ENCODE measurements around the gene CYB561D2.

CYB561D2 gene

DNA sequence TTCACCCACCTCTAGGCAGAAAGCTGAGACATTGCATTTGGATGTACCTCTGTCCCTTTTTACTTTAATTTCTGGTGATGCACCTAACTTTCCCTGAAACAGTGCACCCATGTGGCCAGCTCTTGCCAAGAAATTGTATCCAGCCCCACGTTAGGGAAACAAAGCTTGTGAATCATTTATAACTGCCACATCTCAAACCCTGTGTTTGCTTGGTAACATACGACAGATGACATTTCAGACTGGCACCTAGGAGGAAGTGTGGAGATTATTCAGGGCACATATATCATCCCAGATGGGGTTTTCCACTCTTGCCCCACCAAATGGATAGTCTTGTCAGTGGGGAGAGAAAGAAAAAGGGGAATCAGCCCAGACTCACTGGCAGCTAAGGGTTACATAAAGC lies 2.1 kb downstream of the CYB561D2 start:
- TF ChIP-seq TSHZ2 (CRISPR knock-in tag; IDR thresholded peaks at IDR 0.05) (no peak), TOX (CRISPR knock-in tag; IDR thresholded peaks at IDR 0.05; ENCODE audit: borderline replicate concordance) (no peak)
- ATAC-seq, result no peak

GRCh38 chr3:50353245-50354004 lies 2.8 kb downstream of the CYB561D2 start:
- no peak for TF ChIP-seq TCF4 (CRISPR knock-in tag; IDR thresholded peaks at IDR 0.05; ENCODE audit: borderline replicate concordance)
- no peak for TF ChIP-seq TSHZ2 (CRISPR knock-in tag; IDR thresholded peaks at IDR 0.05)
- ATAC-seq, result no peak

- TF ChIP-seq ISL1 (CRISPR knock-in tag; IDR thresholded peaks at IDR 0.05), result no peak
- TF ChIP-seq TCF4 (CRISPR knock-in tag; IDR thresholded peaks at IDR 0.05; ENCODE audit: borderline replicate concordance), result no peak
- no peak for TF ChIP-seq TSHZ2 (CRISPR knock-in tag; IDR thresholded peaks at IDR 0.05)
- no peak for TF ChIP-seq CSDC2 (CRISPR knock-in tag; IDR thresholded peaks at IDR 0.05)
- TF ChIP-seq, protein P1, sequence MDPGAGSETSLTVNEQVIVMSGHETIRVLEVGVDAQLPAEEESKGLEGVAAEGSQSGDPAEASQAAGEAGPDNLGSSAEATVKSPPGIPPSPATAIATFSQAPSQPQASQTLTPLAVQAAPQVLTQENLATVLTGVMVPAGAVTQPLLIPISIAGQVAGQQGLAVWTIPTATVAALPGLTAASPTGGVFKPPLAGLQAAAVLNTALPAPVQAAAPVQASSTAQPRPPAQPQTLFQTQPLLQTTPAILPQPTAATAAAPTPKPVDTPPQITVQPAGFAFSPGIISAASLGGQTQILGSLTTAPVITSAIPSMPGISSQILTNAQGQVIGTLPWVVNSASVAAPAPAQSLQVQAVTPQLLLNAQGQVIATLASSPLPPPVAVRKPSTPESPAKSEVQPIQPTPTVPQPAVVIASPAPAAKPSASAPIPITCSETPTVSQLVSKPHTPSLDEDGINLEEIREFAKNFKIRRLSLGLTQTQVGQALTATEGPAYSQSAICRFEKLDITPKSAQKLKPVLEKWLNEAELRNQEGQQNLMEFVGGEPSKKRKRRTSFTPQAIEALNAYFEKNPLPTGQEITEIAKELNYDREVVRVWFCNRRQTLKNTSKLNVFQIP (CRISPR knock-in tag; IDR thresholded peaks at IDR 0.05; ENCODE audit: borderline replicate concordance, low read depth), result no peak
- TF ChIP-seq ZNF565 (CRISPR knock-in tag; conservative IDR thresholded peaks at IDR 0.05; ENCODE audit: low read depth), result no peak
- TF ChIP-seq ZNF70 (CRISPR knock-in tag; IDR thresholded peaks at IDR 0.05), result no peak
- TF ChIP-seq, protein P2, sequence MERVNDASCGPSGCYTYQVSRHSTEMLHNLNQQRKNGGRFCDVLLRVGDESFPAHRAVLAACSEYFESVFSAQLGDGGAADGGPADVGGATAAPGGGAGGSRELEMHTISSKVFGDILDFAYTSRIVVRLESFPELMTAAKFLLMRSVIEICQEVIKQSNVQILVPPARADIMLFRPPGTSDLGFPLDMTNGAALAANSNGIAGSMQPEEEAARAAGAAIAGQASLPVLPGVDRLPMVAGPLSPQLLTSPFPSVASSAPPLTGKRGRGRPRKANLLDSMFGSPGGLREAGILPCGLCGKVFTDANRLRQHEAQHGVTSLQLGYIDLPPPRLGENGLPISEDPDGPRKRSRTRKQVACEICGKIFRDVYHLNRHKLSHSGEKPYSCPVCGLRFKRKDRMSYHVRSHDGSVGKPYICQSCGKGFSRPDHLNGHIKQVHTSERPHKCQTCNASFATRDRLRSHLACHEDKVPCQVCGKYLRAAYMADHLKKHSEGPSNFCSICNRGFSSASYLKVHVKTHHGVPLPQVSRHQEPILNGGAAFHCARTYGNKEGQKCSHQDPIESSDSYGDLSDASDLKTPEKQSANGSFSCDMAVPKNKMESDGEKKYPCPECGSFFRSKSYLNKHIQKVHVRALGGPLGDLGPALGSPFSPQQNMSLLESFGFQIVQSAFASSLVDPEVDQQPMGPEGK (CRISPR knock-in tag; IDR thresholded peaks at IDR 0.05; ENCODE audit: borderline replicate concordance), result no peak
- no peak for TF ChIP-seq ZNF8 (CRISPR knock-in tag; IDR thresholded peaks at IDR 0.05)
- no peak for TF ChIP-seq RARB (CRISPR knock-in tag; IDR thresholded peaks at IDR 0.05)
- no peak for TF ChIP-seq TOX (CRISPR knock-in tag; IDR thresholded peaks at IDR 0.05; ENCODE audit: borderline replicate concordance)
- TF ChIP-seq BACH2 (CRISPR knock-in tag; IDR thresholded peaks at IDR 0.05; ENCODE audit: borderline replicate concordance), result no peak
- no peak for TF ChIP-seq ZC3H10 (CRISPR knock-in tag; IDR thresholded peaks at IDR 0.05)
- TF ChIP-seq OSR1 (CRISPR knock-in tag; IDR thresholded peaks at IDR 0.05), result no peak
- TF ChIP-seq SNAI2 (CRISPR knock-in tag; IDR thresholded peaks at IDR 0.05), result no peak
- no peak for TF ChIP-seq ZFP30 (CRISPR knock-in tag; IDR thresholded peaks at IDR 0.05)
- no peak for TF ChIP-seq PPARA (CRISPR knock-in tag; IDR thresholded peaks at IDR 0.05; ENCODE audit: borderline replicate concordance)
- ATAC-seq, result no peak
Observed at GRCh38 chr3:50354186-50354764, 3.6 kb downstream of the CYB561D2 start.
